Islet of Langerhans (tissue), 1 donor: ENCODE data around the gene PPP6R1.
"Not testable (repeated sequence)": the region's sequence is repeated elsewhere in the genome, so short reads cannot be mapped to it uniquely, and the experiment has no call there.

ENCODE experiments used
- FAIRE-seq: peaks from one replicate; lab custom pipeline; 2011; peaks lifted over from hg19 to GRCh38; lab: Jason Lieb, UNC

The PPP6R1 gene

DNA sequence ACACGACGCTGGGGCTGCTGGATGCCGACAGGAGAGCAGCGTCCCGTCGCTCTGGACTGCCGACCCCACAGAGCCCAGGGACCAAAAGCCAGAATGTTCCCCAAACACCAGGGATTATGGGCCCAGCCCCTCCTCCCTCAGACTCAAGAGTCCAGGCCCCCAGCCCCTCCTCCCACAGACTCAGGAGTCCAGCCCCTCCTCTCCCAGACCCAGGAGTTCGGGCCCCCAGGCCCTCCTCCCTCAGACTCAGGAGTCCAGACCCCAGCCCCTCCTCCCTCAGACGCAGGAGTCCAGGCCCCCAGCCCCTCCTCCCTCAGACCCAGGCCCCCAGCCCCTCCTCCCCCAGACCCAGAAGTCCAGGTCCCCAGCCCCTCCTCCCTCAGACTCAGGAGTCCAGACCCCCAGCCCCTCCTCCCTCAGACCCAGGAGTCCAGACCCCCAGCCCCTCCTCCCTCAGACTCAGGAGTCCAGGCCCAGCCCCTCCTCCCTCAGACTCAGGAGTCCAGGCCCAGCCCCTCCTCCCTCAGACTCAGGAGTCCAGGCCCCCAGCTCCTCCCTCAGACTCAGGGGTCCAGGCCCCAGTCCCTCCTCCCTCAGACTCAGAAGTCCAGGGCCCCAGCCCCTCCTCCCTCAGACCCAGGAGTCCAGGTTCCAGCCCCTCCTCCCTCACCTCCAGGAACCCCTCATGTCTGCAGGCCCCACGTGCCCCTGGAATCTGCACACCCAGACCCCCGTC, 34.0 kb downstream of the PPP6R1 start:
- not testable (repeated sequence) for FAIRE-seq

DNA sequence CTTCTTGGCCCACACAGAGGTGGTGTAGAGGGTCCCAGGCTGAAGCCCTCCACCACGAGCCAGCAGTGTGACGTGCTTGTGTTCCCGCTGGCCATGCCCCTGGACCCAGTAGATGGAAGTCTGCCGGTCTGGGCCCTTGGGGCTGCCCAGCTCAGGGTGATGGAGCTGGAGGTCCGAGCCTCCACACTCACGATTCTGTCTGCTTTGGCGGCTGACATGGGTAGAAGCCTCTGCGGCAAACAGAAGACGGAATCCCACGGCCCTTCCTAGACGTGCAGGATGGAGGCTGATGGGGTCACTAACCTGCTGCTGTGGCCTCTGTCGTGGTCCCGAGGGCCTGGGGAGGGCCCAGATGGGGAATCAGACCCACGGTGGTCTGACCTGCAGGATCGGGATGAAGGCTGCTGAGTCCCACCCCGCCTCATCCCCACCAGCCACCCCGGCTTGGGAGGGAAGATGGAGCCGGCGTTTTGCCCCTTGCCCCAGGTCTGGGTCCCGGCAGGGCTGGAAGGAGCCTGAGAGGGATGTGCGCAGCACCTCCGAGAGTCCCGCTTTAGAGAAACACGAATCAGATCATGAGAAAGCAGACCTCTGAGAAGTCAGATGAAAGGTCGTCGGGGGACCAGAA, 34.7 kb downstream of the PPP6R1 start:
- no peak for FAIRE-seq

DNA sequence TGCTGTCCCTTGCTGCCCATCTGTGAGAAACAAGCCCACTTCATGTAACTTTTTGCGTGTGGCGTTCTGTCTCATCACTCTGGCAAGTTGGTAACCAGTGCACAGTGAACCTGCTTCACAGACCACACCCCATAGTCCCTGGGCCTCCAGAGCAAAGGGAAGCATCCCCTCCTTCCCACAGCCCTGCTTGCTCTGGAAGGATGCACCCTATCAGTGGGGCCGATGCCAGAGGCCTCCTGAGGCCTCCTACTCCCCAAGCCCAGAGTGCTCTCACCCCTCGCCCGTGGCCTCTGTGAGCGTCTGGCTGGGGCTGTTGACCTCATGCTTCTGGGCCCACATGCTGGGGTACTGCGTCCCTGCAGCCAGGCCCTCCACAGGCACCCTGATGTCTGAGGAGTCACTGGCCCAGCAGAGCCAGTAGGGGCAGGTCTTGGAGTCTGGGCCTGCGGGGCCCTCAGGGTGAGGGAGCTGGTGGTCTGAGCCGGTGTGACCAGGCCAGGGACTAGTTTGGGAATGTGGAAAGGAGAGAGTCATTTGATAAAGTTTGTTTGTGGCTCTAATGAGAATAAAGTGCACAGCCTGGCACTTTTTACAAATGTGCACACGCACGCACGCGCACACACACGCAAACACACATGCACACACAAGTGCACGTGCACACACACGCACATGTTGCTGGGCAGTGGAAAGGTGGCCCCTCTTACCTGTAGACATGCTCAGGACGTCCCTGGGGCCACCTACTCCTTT, 35.4 kb downstream of the PPP6R1 start:
- no peak for FAIRE-seq

DNA sequence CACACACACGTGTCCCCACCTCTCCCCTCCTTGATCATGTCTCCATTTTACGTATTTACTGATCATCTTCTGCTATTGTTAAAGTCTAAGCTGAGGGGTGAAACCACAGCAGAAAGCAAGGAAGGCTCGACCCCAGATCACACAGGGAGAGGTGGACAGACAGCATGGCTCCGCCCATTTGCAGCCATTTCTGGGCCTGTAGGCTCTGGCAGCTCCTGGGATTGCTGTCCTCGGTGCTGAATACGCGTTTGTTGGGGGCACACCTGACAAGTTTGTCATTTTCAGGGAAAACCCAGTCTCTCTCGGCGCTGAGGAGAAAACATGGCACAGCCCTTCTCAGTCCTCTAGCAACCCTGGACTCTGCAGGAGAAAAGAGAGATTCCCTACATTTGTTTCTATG, 38.3 kb downstream of the PPP6R1 start:
- no peak for FAIRE-seq

DNA sequence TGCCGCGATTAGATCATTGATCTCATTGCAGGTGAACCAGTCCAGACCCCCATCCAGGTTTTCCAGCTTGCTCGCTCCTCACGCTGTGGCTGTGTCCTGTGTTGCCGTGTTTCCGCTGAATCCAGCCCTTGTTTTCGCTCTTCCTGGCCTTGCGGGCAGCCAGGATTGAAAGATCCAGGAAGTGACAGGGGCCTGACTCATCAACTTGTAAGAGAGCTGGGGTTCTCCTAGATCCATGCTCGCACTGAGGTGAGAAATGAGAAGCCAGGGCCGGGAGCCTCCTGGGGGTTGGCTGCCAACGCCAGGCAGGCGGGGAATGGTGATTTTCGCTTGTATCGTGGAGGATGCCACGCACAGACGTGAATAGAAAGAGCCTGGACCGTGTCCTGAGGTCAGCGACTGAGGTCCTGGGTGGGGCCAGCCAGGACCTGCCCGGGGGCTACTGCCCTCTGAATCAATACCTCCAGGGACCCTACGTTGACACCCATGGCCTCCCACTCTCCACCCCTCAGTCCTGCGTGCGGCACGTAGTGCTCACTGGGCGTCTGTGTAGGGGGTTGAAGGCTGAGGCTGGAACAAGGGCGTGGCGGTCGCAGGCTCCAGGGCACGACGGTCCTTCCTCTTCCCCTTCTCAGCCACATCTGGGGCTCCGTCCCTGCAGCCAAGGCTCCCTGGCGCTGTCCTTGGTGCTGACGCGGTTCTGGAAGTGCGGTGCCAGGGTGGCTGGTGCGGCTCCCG, 42.2 kb downstream of the PPP6R1 start:
- FAIRE-seq = peak; percentile 88

- no peak for FAIRE-seq
These were observed 45.3 kb downstream of the PPP6R1 start for GRCh38 chr19:55213547-55213946.

DNA sequence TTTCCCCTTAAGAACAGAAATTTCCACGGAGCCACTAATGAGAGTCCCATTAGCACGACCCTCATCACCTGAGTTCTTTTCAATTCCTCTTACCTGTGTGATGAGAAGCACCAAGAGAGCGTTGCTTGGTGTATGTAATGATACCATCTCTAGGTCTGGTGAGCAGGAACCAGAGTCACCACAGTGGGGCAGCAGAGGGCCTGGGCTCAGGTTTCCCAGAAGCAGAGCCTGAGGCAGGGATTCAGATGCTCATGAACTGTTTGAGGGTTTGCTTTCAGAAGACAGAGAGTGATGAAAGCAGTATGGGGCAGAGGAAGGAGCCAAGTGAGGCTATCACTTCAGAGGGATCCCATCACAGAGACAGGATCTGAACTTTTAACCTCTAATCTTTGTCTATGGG, 46.4 kb downstream of the PPP6R1 start:
- no peak for FAIRE-seq

DNA sequence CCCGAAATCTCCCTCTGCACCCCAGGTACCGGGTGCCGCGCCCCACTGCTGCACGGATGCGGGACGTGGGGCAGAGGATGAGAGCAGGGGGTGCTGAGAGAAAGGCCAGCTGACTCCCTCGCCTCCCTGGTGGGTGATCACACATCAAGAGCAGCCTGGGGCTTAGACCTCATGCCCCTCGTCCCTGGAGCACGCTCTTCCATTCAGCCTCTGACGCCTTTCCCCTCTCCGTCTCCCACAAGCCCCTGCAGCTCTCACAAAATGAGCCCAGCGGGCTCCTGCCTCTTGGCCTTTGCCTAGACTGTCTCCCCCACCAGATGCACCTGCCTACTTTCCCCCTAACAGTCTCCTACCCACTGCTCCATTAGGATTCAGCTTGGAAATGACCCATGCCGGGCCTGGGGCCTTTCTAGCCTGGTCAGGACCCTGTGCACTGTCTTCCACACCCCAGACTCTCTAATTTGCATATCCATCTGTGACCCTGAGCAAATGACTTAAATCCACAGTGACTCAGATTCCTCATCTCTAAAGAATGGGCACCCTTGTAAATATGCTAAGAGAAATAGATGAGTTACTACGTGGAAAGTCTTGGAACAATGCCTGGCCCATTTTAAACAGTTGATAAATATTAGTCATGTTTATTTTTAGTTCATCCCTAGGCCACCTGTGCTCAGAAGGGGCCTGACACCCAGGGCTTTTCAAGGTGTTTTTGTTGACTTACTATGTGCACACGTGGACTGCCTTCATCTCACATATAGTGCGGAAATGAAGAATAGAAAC, 48.9 kb downstream of the PPP6R1 start:
- peak; percentile 89 for FAIRE-seq

DNA sequence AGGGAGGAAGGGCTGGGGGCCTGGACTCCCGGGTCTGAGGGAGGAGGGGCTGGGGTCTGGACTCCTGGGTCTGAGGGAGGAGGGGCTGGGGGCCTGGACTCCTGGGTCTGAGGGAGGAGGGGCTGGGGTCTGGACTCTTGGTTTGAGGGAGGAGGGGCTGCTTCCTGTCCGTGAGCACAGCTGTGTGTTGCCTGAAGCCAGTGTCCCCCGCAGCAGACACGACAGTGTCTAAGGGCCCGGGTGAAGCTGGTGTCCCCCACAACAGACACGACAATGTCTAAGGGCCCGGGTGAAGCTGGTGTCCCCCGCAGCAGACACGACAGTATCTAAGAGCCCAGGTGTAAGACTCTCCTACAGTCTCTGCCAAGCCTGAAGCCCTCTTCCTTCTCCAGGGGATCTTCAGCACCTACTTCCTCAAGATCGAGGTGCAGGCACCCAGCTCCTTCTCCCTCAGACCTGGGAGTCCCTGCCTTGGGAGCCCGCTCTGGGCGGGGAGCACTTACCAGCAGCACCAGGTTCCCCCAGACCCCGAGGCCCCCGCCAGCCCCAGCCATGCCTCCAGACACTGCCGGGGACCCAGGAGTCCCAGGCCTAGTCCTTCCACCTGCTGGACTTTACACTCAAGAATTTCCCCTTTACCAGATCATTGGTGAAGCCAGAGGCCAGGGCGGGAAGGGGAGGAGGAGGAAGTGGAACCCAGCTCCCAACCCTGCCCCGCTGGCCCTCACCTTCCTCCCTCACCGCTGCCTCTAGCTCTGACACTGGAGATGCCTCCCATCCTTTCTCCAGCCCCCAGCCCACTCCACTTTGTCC, 49.7 kb downstream of the PPP6R1 start, which contains the start of gene PTPRH:
PTPRH (minus strand) TSS at position 622 of the 813 bp plus-strand sequence; CDS start at position 554, 68 bp downstream.
- no peak for FAIRE-seq

GRCh38 chr19:55206664-55207500, 51.9 kb downstream of the PPP6R1 start:
- no peak for FAIRE-seq

DNA sequence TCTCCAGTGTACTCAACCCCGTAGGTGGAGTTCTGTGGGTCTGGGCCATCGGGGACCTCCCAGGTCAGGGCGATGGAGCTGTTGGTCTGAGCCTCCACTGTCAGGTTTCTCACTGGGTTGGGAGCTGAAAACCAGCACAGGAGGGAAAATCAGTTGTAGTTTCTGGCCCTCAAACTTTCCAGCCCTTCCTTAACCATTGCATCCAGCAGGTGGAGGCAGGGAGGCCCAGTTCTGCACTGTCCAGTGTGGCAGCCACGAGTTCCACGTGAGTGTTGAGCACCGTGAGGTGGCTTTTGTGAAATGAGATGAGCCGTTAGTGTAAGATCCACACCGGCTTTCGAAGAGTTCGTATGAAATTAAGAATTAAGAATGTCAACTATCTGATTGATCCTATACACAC, 56.6 kb downstream of the PPP6R1 start:
- not testable (repeated sequence) for FAIRE-seq

DNA sequence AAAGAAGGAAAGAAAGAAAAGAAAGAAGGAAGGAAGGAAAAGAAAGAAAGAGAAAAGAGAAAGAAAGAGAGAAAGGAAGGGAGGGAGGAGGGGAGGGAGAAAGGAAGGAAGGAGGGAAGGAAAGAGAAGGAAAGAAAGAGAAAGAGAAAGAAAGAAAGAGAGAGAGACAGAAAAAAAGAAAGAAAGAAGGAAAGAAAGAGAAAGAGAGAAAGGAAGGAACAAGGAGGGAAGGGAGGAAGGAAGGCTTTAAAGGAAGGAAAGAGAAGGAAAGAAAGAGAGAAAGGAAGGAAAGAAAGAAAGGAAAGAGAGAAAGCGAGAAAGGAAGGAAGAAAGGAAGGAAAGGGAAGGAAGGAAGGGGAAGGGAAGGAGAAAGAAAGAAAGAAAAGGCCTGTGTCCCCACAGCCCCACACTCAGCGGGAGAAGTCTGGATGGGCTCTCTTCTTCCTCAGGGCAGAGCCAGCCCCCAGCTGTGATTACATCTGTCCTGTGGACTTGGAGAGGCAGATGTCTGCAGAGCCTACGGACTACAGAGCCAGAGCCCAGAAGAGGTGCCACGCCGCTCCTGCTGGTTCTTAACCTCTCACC, 59.1 kb downstream of the PPP6R1 start:
- no peak for FAIRE-seq

- no peak for FAIRE-seq
These were observed 60.2 kb downstream of the PPP6R1 start for GRCh38 chr19:55198651-55199050.

DNA sequence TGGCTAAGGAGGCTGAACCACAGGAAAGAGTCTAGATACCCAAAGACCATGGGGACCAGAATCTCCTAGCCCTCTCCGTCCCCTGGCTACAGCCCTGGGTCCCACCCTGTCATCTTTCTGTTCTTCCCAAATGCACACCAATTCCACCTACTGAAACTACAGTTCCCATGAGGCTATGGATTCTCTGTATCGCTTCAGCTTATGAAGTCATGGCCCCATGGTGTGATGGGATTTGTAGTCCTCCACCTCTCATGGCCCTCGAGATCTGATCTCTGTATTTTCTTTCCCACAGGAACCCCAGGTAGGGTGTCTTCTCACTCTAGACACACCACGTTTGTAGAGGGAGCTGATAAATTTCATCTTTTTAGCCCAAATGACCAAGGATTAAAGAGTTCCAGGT, 61.3 kb downstream of the PPP6R1 start:
- no peak for FAIRE-seq

DNA sequence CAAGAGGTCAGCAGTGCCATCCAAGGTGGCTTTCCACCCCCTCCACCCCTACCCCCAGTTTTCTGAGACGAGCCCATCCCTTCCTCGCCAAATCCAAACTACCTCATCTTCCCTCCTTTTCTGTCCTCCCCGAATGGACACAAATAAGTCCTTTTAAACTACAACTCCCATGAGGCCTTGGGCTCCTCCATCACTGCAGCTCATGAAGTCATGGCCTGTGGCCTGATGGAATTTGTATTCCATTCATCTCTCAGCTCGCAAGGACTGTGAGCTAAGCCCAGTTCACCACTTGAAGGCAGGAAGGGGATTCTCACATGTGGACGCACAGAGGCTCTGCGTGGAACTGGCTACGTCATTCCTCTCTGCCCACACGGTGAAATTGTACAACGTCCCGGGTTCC, 62.0 kb downstream of the PPP6R1 start:
- no peak for FAIRE-seq

DNA sequence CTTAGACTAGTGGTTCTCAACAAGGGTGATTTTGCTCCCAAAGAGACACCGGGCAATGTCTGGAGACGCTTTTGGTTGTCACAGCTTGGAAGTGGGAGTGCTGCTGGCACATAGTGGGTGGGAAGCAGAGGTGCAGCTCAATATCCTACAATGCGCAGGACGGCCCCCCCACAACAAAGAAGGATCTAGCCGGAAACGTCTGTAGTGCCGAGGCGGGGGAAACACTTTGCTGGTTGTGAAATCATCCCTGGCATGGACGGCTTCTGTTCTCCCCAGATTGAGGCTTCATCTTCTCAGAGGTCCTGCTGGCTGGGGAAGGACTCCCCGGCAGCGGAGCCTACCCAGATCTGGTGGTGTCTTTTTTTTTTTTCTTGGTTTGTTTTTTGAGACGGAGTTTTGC, 65.3 kb downstream of the PPP6R1 start:
- FAIRE-seq = no peak

GRCh38 chr19:55189403-55189835, 69.4 kb downstream of the PPP6R1 start:
- FAIRE-seq = no peak

GRCh38 chr19:55188625-55189024, 70.2 kb downstream of the PPP6R1 start:
- FAIRE-seq = no peak

DNA sequence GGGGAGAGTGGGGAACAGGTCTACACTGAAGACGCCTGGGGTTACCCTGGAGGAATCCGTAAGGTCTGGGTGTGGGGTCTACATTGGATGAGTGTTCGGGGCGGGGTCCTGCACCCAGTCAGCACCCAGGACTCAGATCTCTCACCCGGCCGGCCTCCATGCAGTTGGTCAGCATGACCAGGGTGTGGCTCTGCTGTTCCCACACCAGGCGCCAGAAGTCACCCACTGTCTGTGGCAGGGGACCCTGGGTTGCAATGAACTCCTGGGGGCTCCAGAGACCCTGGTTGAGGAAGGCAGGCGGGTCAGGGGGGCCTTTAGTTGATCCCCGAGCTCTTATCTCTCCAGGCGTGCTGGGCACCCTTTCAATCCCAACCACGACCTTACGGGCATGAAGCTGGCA, 72.7 kb downstream of the PPP6R1 start:
- FAIRE-seq = no peak

DNA sequence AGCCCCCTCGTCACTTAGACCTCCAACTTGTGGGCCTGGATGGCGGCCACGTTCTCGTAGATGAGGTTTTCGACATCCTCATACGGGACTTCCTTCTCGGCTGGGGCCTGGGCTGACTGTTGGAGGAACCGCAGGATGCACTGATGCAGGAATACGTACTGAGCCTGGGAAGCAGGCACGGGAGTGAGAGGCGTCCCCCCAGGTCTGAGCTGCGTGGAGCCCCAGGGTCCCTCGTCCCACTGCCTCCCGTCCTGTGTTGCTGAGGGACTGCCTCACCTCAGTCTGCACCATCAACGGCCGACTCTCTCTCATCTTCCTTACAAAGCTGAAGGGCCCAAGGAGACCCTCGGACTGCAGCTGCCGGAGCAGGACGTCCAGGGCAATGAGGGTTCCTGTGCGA, 77.1 kb downstream of the PPP6R1 start:
- no peak for FAIRE-seq
